HG03097 (cell line): Measurements from ENCODE around the gene SDC4.

Experiments
- ATAC-seq: cut with Tn5 transposase; IDR thresholded peaks from one replicate; pipeline ENCODE4 v1.9.1; 2021; ENCODE audit not compliant: unreplicated experiment, low FRiP score

The SDC4 gene, protein sequence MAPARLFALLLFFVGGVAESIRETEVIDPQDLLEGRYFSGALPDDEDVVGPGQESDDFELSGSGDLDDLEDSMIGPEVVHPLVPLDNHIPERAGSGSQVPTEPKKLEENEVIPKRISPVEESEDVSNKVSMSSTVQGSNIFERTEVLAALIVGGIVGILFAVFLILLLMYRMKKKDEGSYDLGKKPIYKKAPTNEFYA

DNA sequence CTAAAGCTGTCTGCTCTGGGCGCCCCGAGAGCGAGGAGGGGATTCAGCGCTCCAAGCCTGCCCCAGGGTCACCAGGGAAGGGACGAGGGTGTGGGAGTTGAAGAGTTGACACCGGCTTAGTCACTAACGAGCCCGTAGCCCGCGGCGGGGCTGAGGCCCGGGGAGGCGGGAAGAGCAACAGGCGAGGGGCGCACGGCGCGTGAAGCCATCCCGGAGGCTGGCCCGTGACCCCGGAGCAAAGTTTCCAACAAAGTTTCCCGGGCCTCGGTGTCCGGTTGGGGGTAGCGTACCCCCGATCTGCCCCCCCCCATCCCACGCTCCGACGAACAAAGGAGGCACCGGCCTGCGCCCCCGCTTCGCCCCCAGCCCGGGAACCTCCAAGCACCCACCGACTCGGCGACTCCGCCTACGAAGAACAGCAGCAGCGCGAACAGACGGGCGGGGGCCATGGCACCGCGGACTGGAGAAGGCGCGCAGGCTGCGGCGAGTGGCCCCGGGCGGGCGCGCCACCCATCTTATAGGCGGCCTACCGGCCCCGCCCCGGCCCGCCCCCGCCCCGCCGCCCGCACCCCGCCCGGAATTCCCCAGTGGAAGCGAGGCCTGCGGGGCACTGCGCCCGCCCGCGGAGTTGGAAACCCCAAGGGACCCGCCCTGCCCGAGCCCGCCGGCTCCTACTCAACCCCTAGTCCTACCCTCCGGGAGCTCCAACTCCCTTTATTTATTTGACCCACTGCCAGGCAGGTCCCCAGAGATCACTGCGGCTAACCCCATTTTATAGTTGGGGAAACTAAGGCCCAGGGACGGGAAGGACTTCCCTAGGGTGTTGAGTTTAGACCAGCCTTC is at the start of gene SDC4:
SDC4 (minus strand) TSS at position 489 of the 843 bp plus-strand sequence; CDS start at position 449, 40 bp downstream.
- no peak for ATAC-seq

DNA sequence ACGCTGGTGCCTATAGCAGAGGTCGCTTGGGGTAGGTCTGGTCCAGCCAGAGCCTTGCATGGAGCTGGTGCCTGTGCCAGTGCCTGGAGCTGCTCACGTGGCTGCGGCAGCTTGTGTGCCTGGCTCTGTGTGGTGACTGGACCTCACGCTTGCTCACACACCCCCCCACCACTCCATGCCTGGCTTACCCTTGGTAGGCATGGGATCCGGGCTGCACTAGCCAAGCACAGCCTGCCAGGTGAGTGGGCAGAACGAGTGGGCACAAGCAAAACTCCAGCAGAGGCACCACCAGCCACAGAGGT is 46.8 kb upstream of the SDC4 start:
- no peak for ATAC-seq

DNA sequence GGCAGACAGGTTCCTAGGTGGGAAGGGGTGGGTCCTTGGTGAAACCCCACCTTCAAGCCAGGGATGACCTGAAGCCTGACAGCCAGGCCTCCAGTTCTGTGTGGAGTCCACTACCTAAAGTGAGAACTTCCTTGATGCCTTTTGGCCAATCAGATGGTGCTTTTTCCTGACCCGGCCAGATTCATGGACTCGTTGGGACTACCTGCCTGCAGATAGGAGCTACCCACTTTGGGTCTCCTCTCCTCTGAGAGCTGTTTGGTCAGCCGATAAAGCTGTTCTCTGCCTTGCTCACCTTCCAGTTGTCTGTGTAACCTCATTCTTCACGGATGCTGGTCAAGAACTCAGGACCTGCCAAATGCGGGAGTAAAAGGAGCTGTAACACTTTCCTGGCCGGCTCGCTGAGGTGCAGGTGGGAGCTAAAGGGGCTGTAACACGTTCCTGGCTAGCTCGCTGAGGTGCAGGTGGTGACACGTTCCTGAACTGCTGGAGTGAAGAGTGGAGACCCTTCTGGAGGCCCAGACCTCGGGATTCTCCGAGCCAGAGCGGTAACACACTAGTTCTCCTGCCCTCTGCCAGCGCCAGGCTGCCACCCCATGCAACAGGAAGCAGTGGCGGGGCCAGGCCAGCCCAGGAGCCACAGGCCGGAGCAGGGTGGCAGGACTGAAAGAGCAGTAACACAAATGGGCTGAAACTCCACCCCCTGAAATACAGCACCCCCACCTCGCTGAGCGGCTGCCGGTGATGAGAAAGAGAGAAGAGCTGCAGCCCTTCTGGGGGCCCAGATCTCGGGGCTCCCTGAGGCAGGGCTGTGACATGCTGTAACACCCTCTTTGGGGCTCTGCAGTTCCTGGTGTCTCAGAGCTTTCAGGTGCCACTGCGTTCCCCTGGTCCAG is 46.2 kb upstream of the SDC4 start:
- no peak for ATAC-seq

DNA sequence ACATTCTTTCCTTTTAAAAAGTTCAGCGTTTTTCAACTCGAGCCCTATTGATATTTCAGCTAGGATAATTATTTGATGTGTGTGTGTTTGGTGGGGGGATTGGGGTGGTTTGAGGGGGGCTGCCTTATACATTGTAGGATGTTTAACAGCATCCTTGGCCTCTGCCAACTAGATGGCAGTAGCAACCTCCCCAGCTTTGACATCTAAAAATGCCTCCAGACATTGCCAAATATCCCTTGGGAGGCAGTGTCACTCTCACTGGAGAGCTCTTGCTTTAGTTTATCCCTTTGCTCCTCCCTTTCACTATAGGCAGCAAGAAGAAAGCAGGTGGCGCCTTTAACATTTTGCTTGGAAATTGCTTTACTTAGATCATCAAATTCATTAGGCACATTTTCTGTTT is 44.5 kb upstream of the SDC4 start:
- ATAC-seq, result no peak

DNA sequence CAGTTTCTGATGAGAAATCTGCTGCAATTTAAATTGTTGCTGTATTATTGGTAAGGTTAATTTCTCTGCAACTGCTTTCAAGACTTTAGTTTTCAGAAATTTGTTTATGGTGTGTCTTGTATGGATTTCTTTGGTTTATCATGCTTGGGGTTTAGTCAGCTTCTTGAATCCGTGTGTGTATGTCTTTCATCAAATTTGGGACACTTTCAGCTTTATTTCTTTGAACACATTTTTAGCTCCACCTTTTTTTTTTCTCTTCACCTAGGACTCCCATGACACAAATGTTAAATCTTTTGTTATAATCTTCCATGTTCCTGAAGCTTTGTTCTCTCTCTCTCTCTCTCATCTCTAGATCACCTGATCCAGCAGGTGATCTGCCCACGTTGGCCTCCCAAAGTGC is 43.3 kb upstream of the SDC4 start:
- ATAC-seq, result no peak

DNA sequence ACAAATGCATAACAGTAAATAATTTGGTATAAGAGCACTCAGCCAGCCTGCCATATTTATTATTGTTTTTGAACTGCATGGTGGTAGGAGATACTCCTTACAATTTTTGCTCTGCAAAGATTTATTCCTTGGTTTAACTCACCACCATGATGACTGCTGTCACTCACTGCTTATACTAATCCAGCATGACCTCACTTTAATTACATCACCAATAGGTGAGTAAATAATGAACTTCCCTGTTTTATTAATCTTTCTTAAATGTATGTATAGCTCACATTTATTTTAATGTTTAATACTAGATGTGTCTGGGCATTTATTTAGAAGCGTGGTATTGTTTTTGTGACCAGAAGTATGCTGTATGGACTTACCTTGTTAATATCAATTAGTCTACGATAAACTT is 42.7 kb upstream of the SDC4 start:
- ATAC-seq, result no peak

DNA sequence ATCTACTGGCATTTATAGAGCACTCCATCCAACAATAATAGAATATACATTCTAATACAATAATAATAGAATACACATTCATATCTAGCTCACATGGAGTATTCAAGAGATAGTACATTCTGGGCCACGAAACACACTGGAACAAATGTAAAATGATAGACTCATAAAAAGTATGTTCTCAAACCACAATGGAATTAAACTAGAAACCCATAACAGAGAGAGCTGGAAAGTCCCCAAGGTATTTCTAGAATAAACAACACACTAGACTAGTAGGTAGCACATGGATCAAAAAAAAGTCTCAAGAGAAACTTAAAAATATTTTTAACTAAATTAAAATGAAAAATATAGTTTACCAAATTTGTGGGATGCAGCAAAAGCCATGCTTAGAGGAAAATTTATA is 39.0 kb upstream of the SDC4 start:
- no peak for ATAC-seq

DNA sequence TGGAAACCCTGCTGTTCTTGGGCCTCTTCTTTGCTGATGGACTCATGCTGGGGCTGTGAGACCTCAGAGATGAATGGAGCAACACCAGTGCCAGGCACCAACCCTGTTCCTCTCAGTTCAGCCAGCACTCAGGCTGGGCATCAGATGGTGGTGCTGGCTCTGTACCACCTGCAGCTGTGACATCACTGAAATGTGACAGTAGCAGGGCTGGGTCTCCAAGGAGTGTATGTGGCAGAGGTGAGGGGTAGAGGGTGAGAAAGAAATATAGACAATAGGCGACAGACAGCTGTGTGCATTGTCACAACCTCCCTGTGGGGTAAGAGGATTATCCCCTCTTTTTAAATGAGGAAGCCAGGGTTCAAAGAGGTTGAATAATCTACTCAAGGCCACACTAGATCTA is 30.0 kb upstream of the SDC4 start, which contains the start of gene TP53TG5:
TP53TG5 (minus strand) TSS at position 135 of the 400 bp plus-strand sequence; CDS start at position 46, 89 bp downstream.
- no peak for ATAC-seq

DNA sequence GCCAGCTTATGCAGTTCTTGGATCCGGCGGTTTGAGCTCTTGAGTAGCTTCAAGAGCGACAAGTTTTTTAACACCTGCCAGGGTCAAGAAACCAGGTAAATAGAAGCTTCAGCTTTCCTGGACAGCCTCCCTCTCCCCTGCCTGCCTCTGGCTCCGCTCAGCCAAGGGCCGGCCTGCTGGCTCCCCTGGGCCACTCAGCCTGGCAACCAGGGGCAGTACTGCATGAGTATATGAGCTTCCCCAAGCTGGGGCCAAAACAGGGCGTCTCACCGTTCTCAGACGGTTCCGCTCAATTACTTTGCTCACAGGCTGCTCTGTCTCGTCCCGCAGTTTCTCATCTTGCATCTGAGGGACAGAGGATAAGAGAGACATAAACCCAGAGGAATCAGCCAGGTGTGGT is 29.0 kb upstream of the SDC4 start:
- ATAC-seq, result no peak

DNA sequence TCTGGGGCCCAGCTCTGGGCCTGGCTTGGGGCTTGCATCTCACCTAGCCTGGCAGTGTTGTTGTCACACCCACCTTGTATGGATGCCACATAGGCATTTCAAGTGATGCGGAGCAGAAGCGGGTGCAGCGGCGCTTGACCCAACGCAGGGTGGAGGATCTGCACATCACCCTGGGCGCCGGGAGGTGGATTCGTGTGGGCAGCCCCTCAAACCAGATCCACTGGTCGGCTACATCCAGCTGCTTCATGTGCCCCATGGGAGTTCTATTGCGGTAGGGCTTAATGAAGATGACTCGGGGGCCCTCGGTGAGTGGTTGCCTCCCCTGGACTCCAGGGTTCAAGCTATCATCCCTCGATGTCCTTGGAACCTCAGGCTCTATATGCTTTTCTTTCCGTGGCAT is 26.7 kb upstream of the SDC4 start:
- ATAC-seq, result no peak

DNA sequence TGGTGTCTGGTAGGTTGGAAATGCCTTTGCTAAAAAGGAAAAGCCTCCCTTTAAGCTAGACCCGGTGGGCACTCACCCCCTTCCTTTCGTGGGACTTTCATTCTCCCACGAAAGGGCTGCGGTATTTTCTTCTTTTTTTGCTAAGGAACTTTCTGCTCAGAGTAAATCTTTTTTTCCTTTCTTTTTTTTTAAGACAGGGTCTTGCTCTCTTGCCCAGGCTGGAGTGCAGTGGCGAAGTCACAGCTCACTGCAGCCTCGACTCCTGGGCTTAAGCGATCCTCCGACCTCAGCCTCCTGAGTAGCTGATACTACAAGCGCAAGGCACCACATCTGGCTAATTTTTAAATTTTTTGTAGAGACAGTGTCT is 25.9 kb upstream of the SDC4 start:
- no peak for ATAC-seq

DNA sequence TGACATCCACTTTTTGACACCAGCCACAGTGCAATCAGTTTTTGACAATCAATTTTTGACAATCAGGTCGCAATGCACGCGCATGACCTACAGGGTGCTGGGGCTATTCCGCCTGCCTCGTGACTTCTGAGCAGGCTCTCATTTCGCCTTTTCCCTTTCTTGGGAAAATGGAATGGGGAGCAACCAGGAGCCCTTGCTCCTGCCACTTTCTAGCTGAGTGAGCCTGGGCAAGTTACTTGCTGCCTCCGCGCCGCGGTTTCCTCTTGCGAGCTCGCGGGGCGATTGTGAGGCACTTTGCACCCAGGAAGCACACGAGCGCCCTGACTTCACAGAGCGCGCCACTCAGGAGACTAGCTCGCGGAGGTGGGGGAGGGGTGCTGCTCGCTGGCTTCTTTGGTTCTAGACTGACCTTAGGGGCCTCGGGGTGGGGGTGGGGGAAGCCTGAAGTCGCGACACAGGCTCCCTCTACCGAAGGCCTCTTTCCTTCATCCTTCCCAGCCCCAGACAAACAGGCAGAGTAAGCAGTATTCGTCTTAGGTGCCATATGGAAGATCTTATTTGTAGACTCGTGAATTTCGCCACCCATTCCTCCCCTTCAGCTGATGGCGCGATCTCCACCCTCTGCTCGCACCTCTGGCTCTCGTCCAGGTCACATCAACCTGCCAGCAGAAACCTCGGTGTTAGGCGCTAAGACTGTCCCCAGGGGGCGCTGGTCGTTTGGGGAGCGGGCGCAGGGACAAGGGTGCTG is 25.3 kb upstream of the SDC4 start:
- ATAC-seq, result peak; percentile 53

DNA sequence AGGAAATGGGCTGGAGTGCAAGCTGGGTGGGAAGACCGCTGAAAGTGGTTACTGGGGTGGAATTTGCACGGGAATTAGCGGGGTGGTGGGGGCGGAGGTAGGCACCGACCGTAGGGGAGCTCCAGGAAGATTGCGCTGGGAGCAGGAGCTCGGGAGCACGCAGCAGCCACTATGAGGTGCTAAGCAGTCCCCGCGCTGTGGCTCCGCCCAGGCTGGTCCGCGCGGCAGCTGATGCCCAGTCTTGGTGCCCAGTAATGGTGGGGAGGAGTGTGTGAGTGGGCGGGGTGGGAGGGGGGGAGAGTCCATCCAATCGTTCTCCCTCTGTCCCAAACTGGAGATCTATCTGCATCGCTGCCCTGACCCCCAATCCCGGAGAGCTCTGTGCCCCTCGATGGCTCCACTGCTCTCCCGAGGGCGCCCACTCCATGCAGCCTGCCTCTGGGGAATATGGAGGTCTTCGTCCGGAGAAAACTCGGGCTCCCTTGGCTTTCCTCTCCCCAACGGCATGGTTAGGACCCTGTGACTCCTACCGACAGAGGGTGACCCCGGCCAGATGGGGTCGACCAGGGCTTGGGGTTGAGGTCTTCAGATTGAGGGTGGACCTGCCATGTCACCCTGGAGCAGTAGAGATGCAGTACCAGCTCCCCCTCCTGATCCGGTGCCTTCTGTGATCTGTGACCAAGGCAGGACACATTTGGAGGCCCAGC is 24.6 kb upstream of the SDC4 start:
- ATAC-seq, result no peak

DNA sequence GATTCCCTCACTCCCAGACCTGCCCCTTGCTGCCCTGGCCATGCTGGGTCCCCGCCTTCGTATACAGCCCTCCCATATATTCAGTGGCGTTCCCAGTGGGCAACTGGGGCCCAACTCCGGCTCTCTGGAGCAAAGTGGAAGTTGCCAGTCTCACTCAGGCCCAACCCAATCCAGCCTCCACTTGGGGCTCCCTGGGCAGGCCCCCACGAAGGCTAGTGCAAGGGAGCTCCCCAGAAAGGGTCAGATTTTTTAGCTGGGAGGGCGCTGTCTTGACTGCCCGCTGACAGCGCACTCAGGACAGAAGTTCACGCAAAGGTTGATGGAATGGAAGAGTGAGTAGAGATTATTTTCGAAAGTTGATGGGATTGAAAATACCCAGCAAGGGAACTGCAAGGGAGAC is 24.0 kb upstream of the SDC4 start:
- no peak for ATAC-seq

DNA sequence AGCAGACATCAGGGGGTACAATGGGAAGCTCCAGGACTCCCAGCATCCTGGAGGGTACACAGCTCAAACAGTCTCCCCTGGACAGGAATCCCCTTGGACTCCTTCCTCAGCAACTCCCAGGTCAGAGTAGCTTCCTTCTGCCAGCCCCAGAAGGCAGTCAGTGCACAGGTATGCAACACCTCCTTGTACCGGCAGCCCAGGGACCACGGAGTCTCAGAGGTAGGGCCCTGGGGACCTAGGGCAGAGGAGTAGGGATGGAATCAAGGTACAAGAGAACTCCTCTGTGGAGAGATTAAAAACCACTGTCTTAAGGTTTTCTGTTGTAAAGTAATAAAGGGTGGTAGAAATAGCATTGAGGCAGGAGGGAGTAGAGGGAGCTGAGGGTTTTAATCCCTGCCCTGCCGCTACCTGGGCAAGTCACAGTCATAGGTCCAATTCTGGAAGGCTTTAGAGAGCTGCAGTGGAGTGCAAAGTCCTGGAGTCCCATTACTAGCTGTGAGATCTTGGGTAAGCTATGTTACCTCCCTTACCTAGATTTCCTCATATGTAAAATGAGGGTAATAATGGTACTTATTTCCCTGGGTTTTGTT is 22.4 kb upstream of the SDC4 start:
- ATAC-seq, result no peak

DNA sequence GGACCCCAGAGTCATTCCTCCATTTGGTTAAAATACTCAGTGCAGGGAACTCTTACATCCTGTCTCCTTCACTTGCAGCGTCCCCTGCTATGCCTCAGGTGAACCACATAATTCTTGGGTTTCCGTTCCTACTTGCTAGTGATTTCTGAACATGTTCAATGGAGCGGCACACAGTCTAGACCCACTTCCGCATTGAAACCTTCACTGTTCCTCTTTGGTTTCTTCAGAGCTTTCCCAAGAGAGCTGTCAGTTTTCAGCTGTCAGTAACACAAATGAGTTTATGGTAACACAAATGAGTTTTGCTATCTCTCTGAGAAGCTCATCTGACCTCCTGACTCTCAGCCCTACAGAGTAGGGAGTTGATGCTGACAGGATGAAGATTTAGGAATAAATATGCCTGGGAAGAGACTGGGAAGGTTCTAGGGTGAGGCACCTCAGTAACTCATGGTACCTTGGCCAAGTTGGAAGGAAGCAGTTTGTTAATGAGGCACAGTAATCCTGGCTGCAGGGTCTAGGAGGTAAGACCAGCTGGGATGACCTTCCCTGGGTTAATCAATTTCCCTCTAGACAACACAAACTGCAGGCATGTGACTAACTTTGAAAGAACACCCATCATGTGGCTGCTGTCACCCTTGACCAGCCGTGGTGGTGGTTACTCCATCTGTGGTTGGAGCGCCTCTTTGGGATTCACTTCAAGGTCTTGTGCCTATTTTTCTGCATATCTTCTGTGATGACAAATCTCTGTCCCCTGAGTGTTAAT is 20.2 kb upstream of the SDC4 start:
- peak; percentile 76 for ATAC-seq

DNA sequence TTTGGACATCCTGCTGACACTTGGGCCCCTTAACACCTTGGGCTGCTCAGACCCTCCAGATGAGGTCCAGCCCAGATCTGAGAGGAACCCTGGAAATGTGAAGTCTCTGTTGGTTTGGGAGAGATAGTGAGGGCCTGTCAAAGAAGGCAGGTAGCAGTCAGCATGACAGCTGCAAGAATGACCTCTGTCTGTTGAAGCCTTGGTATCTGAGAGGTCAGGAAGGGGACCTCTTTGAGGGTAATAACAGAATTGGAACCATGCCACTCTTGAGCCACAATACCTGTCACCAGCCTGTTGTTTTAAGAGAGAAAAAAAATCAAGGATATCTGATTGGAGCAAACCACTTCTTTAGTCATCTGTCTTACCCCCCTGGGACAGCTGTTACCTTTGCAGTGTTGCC is 18.9 kb upstream of the SDC4 start:
- ATAC-seq, result no peak

DNA sequence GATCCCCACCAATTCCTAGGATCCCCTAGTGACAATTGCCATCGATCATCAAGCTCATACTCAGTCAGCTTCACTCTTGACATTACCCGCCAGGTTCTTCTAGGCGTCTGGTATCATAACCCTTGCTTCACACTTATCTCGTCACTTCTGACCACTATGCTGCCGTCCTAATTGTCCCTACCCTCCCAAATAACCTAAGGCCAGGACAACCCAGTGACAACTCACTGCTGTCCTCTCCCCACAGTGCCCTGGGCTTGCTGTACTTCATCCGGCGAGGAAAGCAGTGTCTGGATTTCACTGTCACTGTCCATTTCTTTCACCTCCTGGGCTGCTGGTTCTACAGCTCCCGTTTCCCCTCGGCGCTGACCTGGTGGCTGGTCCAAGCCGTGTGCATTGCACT is 18.4 kb upstream of the SDC4 start:
- no peak for ATAC-seq

DNA sequence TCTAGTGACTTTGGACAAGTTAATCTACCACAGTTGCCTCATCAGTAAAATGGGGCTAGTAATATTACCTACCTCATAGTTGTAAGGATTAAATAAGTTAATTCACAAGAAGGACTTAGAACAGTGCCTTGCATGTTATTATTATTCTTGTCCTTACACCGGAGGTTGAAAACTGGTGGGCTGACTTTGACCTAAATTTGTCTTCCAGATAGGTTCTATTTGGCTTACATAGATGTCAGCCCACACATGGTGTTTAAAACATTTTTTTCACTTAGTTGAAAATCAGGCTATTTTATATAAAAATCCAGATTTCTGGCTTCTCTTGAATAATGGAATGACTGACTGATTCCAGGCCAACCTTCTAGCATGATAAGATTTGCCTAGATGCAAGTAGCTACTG is 18.0 kb upstream of the SDC4 start:
- ATAC-seq, result no peak
